Measurements from ENCODE around the gene RCAN3.
"Not testable (repeated sequence)": the region's sequence is repeated elsewhere in the genome, so short reads cannot be mapped to it uniquely, and the experiment has no call there.

RCAN3 gene

GRCh38 chr1:24503059-24503751, 569 bp downstream of the RCAN3 start:
- Histone ChIP-seq H3K4me1 (ENCODE audit: control insufficient read depth, insufficient read depth, low read length) (peaks cover 16% of the 10 kb centered on the region), H3K36me3 (ENCODE audit: control insufficient read depth, insufficient read depth, low read length) (no peaks in the 10 kb centered on the region), H3K4me3 (ENCODE audit: low read depth, low read length) (peak overlapping the region; percentile 73), H3K9ac (ENCODE audit: low read depth, low read length) (peak overlapping the region; percentile 38), H3K27me3 (ENCODE audit: control insufficient read depth, insufficient read depth, low read length) (no peaks in the 10 kb centered on the region), H3K9me3 (ENCODE audit: control insufficient read depth, insufficient read depth, low read length) (no peaks in the 10 kb centered on the region)

DNA sequence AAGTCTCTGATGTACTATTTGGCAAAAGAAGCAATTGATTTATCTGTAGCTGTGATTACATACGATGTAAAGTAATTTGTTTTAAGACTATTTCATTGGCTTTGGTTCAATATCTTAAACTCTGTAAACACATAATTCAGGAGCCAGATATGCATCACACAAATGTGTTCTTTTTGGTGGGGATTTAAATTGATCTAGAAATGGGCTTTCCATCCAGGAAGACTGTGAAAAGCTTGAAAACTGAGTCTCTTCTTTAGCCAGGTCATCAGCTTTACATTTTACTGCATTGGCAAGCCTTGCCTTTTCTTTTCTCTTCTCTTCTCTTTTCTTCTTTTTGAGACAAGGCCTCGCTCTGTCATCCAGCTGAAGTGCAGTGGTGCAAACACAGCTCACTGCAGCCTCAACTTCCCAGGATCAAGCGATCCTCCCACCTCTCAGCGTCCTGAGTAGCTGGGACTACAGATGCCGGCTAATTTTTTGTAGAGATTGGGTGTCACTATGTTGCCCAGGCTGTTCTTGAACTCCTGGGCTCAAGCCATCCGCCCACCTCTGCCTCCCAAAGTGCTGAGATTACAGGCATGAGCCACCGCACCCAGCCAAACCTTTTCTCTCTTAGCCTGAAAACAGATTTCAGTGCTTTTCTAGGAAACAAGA, 1.4 kb downstream of the RCAN3 start:
- H3K9me3 ChIP-seq (ENCODE audit: control insufficient read depth, insufficient read depth, low read length) = no peaks in the 10 kb centered on the region
- H3K36me3 ChIP-seq (ENCODE audit: control insufficient read depth, insufficient read depth, low read length) = no peaks in the 10 kb centered on the region
- H3K4me1 ChIP-seq (ENCODE audit: control insufficient read depth, insufficient read depth, low read length) = peaks cover 18% of the 10 kb centered on the region
- peak overlapping the region; percentile 73 for H3K4me3 ChIP-seq (ENCODE audit: low read depth, low read length)
- no peaks in the 10 kb centered on the region for H3K27me3 ChIP-seq (ENCODE audit: control insufficient read depth, insufficient read depth, low read length)
- H3K9ac ChIP-seq (ENCODE audit: low read depth, low read length) = no peak overlapping the region

DNA sequence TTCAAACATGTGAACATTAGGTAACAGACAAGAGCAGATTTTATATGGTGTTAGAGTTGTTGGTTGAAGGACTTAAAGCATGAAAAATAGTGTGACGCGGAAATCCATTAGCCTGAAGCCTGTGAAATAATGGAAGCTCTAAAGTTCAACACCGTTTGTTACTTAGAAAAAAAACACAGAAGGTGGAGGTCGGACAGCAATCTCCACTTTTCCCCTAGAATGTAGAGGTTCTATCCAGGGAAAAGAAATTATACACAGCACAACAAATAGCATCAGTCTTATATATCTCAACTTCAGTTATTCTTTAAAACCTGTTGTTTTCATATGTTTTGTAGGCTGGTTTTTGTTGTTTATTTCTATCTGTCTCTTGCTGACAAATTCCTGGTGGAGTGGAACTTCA, 1.9 kb downstream of the RCAN3 start:
- Histone ChIP-seq H3K36me3 (ENCODE audit: control insufficient read depth, insufficient read depth, low read length) (no peaks in the 10 kb centered on the region), H3K9me3 (ENCODE audit: control insufficient read depth, insufficient read depth, low read length) (no peaks in the 10 kb centered on the region), H3K4me1 (ENCODE audit: control insufficient read depth, insufficient read depth, low read length) (peaks cover 18% of the 10 kb centered on the region), H3K4me3 (ENCODE audit: low read depth, low read length) (no peak overlapping the region), H3K27me3 (ENCODE audit: control insufficient read depth, insufficient read depth, low read length) (no peaks in the 10 kb centered on the region), H3K9ac (ENCODE audit: low read depth, low read length) (no peak overlapping the region)

DNA sequence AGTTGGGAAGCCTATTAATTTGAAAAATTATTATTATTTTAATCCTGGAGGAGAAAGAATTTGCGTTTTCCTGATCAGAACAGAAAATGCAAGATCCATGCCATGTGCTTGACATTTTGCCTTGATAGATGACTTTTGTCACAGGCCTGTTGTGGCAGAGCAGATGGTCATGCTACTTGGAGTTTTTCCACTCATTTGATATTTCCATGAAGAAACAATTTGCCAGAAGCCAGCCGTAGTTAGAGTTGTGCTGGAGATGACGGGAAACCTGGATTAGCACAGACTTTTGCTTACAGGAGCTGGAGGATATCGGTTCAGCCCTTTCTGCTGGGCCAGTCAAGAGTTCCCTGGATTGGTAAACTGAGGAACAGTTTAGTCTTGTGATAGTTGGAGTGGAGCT, 3.2 kb downstream of the RCAN3 start:
- Histone ChIP-seq H3K36me3 (ENCODE audit: control insufficient read depth, insufficient read depth, low read length) (no peaks in the 10 kb centered on the region), H3K9me3 (ENCODE audit: control insufficient read depth, insufficient read depth, low read length) (no peaks in the 10 kb centered on the region), H3K4me3 (ENCODE audit: low read depth, low read length) (no peak overlapping the region), H3K27me3 (ENCODE audit: control insufficient read depth, insufficient read depth, low read length) (no peaks in the 10 kb centered on the region), H3K9ac (ENCODE audit: low read depth, low read length) (no peak overlapping the region), H3K4me1 (ENCODE audit: control insufficient read depth, insufficient read depth, low read length) (peaks cover 18% of the 10 kb centered on the region)

- Histone ChIP-seq H3K36me3 (ENCODE audit: control insufficient read depth, insufficient read depth, low read length) (no peaks in the 10 kb centered on the region), H3K9me3 (ENCODE audit: control insufficient read depth, insufficient read depth, low read length) (no peaks in the 10 kb centered on the region), H3K4me1 (ENCODE audit: control insufficient read depth, insufficient read depth, low read length) (peaks cover 18% of the 10 kb centered on the region), H3K9ac (ENCODE audit: low read depth, low read length) (no peak overlapping the region), H3K27me3 (ENCODE audit: control insufficient read depth, insufficient read depth, low read length) (no peaks in the 10 kb centered on the region), H3K4me3 (ENCODE audit: low read depth, low read length) (no peak overlapping the region)
Observed at GRCh38 chr1:24506691-24507381, 4.2 kb downstream of the RCAN3 start.

GRCh38 chr1:24507405-24507804, 4.8 kb downstream of the RCAN3 start:
- Histone ChIP-seq H3K4me3 (ENCODE audit: low read depth, low read length) (no peak overlapping the region), H3K9ac (ENCODE audit: low read depth, low read length) (no peak overlapping the region), H3K9me3 (ENCODE audit: control insufficient read depth, insufficient read depth, low read length) (no peaks in the 10 kb centered on the region), H3K36me3 (ENCODE audit: control insufficient read depth, insufficient read depth, low read length) (no peaks in the 10 kb centered on the region), H3K27me3 (ENCODE audit: control insufficient read depth, insufficient read depth, low read length) (no peaks in the 10 kb centered on the region), H3K4me1 (ENCODE audit: control insufficient read depth, insufficient read depth, low read length) (peaks cover 18% of the 10 kb centered on the region)

GRCh38 chr1:24508911-24509310, 6.3 kb downstream of the RCAN3 start:
- no peaks in the 10 kb centered on the region for H3K9me3 ChIP-seq (ENCODE audit: control insufficient read depth, insufficient read depth, low read length)
- no peaks in the 10 kb centered on the region for H3K27me3 ChIP-seq (ENCODE audit: control insufficient read depth, insufficient read depth, low read length)
- peaks cover 17% of the 10 kb centered on the region for H3K4me1 ChIP-seq (ENCODE audit: control insufficient read depth, insufficient read depth, low read length)
- no peak overlapping the region for H3K9ac ChIP-seq (ENCODE audit: low read depth, low read length)
- H3K4me3 ChIP-seq (ENCODE audit: low read depth, low read length) = no peak overlapping the region
- no peaks in the 10 kb centered on the region for H3K36me3 ChIP-seq (ENCODE audit: control insufficient read depth, insufficient read depth, low read length)

DNA sequence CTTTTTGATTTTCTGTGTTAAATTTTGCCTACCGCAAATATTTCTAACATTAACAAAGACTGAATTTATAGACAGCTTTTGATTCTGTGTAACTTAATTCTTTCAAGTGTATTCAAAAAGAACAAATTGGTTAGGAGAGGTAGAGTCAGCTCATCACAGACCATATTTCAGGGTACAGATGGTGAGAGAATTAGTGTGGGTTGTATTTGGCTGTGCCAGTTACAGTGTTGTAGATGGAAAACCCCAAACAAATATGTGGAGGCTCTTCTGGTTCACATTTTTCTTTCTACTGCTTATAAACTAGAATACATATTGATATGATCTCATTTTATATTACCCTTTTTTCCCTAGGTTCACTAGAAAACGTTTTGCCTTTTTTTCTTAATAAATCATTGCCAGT, 11.1 kb downstream of the RCAN3 start:
- Histone ChIP-seq H3K36me3 (ENCODE audit: control insufficient read depth, insufficient read depth, low read length) (no peaks in the 10 kb centered on the region), H3K9me3 (ENCODE audit: control insufficient read depth, insufficient read depth, low read length) (no peaks in the 10 kb centered on the region), H3K27me3 (ENCODE audit: control insufficient read depth, insufficient read depth, low read length) (no peaks in the 10 kb centered on the region), H3K4me3 (ENCODE audit: low read depth, low read length) (no peak overlapping the region), H3K9ac (ENCODE audit: low read depth, low read length) (no peak overlapping the region), H3K4me1 (ENCODE audit: control insufficient read depth, insufficient read depth, low read length) (no peaks in the 10 kb centered on the region)

- no peak overlapping the region for H3K9ac ChIP-seq (ENCODE audit: low read depth, low read length)
- H3K36me3 ChIP-seq (ENCODE audit: control insufficient read depth, insufficient read depth, low read length) = no peaks in the 10 kb centered on the region
- H3K9me3 ChIP-seq (ENCODE audit: control insufficient read depth, insufficient read depth, low read length) = no peaks in the 10 kb centered on the region
- no peaks in the 10 kb centered on the region for H3K4me1 ChIP-seq (ENCODE audit: control insufficient read depth, insufficient read depth, low read length)
- H3K27me3 ChIP-seq (ENCODE audit: control insufficient read depth, insufficient read depth, low read length) = no peaks in the 10 kb centered on the region
- H3K4me3 ChIP-seq (ENCODE audit: low read depth, low read length) = no peak overlapping the region
Observed at GRCh38 chr1:24514946-24515345, 12.3 kb downstream of the RCAN3 start.

- H3K9me3 ChIP-seq (ENCODE audit: control insufficient read depth, insufficient read depth, low read length); H3K4me1 ChIP-seq (ENCODE audit: control insufficient read depth, insufficient read depth, low read length); H3K4me3 ChIP-seq (ENCODE audit: low read depth, low read length); H3K9ac ChIP-seq (ENCODE audit: low read depth, low read length); H3K27me3 ChIP-seq (ENCODE audit: control insufficient read depth, insufficient read depth, low read length); H3K36me3 ChIP-seq (ENCODE audit: control insufficient read depth, insufficient read depth, low read length): not testable (repeated sequence)
Observed at GRCh38 chr1:24515671-24516209, 13.1 kb downstream of the RCAN3 start.

- no peaks in the 10 kb centered on the region for H3K9me3 ChIP-seq (ENCODE audit: control insufficient read depth, insufficient read depth, low read length)
- H3K36me3 ChIP-seq (ENCODE audit: control insufficient read depth, insufficient read depth, low read length) = no peaks in the 10 kb centered on the region
- no peaks in the 10 kb centered on the region for H3K4me1 ChIP-seq (ENCODE audit: control insufficient read depth, insufficient read depth, low read length)
- H3K27me3 ChIP-seq (ENCODE audit: control insufficient read depth, insufficient read depth, low read length) = no peaks in the 10 kb centered on the region
- H3K4me3 ChIP-seq (ENCODE audit: low read depth, low read length) = no peak overlapping the region
- H3K9ac ChIP-seq (ENCODE audit: low read depth, low read length) = no peak overlapping the region
Observed at GRCh38 chr1:24516506-24516905, 13.9 kb downstream of the RCAN3 start.

DNA sequence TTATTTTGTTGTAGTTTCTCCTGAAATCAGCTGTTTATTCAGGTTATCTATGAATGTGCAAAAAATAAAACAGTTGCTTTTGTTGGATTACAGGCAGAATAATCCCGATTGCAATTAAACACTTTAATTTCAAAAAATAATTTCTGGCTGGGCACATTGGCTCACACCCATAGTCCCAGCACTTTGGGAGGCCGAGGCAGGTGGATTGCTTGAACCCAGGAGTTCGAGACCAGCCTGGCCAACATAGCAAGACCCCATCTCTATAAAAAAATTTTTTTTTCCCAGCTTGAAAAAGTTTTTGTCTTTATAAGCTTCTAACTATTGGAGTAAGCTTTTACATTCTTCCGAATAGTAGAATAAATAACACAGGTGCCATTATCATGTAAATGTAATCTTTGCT, 15.3 kb downstream of the RCAN3 start:
- H3K9ac ChIP-seq (ENCODE audit: low read depth, low read length) = no peak overlapping the region
- no peaks in the 10 kb centered on the region for H3K27me3 ChIP-seq (ENCODE audit: control insufficient read depth, insufficient read depth, low read length)
- H3K4me3 ChIP-seq (ENCODE audit: low read depth, low read length) = no peak overlapping the region
- H3K36me3 ChIP-seq (ENCODE audit: control insufficient read depth, insufficient read depth, low read length) = no peaks in the 10 kb centered on the region
- no peaks in the 10 kb centered on the region for H3K4me1 ChIP-seq (ENCODE audit: control insufficient read depth, insufficient read depth, low read length)
- no peaks in the 10 kb centered on the region for H3K9me3 ChIP-seq (ENCODE audit: control insufficient read depth, insufficient read depth, low read length)
